K562 (cell line): ENCODE data around the gene ATP9A.

Experiments
- BMI1 ChIP-seq: fragments of 150-350 bp; IDR thresholded peaks from 2 replicates; pipeline ENCODE4 v1.6.1; 2014; ENCODE audit warnings: low read length
- CREM ChIP-seq: IDR thresholded peaks from 2 replicates; pipeline ENCODE4 v1.6.1; 2014; ENCODE audit warnings: antibody characterized with exemption, low read depth
- FOXJ3 ChIP-seq: sonication (generic); formaldehyde crosslinking; IDR thresholded peaks from 2 replicates; pipeline ENCODE4 v1.4.0; 2020; ENCODE audit warnings: mild to moderate bottlenecking, missing genetic modification reagents
- GABPB1 ChIP-seq: sonication (generic); formaldehyde crosslinking; IDR thresholded peaks from 2 replicates; pipeline ENCODE4 v1.8.0; 2022; ENCODE audit warnings: mild to moderate bottlenecking, missing genetic modification reagents
- GATAD2B ChIP-seq: fragments of 450-650 bp; IDR thresholded peaks from 2 replicates; pipeline ENCODE4 v1.6.1; 2017; ENCODE audit warnings: mild to moderate bottlenecking, borderline replicate concordance
- HDAC2 ChIP-seq: fragments of 450-650 bp; IDR thresholded peaks from 2 replicates; pipeline ENCODE4 v1.6.1; 2016; ENCODE audit warnings: mild to moderate bottlenecking
- MECOM ChIP-seq: fragments of 250-450 bp; sonication (Bioruptor Pico); IDR thresholded peaks from 2 replicates; pipeline ENCODE4 v1.8.0; 2022; ENCODE audit warnings: inconsistent platforms
- NKRF ChIP-seq: fragments of 450-650 bp; IDR thresholded peaks from 2 replicates; pipeline ENCODE4 v1.6.1; 2016; ENCODE audit warnings: borderline replicate concordance
- PKNOX1 ChIP-seq: fragments of 450-650 bp; IDR thresholded peaks from 2 replicates; pipeline ENCODE4 v1.6.1; 2016
- RCOR1 ChIP-seq, 2 experiments: IDR thresholded peaks; 2 replicates each; pipeline ENCODE4 v1.6.1; 2012; ENCODE audit warnings: low read depth in 2 of 2, low read length in 2 of 2, borderline replicate concordance in 1 of 2, improper control_type of control experiment in 1 of 2
- USF2 ChIP-seq: sonication (generic); formaldehyde crosslinking; IDR thresholded peaks from 2 replicates; pipeline ENCODE4 v1.5.0; 2020; ENCODE audit warnings: missing genetic modification reagents
- ZKSCAN1 ChIP-seq: fragments of 150-350 bp; IDR thresholded peaks from 2 replicates; pipeline ENCODE4 v1.6.1; 2016; ENCODE audit warnings: low read depth, low read length
- TF ChIP-seq, protein P1 (sequence below), 3 experiments: IDR thresholded peaks in 2 of 3; conservative IDR thresholded peaks in 1 of 3; 2 replicates each; pipeline ENCODE4 v1.5.1; 2011 to 2012; ENCODE audit warnings: low read length in 3 of 3, mild to moderate bottlenecking in 3 of 3, control low read depth in 2 of 3, improper control_type of control experiment in 1 of 3, inconsistent platforms in 1 of 3, low read depth in 1 of 3, mixed read lengths in 1 of 3, moderate library complexity in 1 of 3; ENCODE audit not compliant: insufficient read depth in 2 of 3
- TF ChIP-seq, protein P2 (sequence below), 3 experiments: fragments of 200-800 bp in 1 of 3; fragments of 250-450 bp in 1 of 3; fragments of 450-650 bp in 1 of 3; sonication (Bioruptor Pico) in 1 of 3; sonication (Bioruptor generic) in 1 of 3; formaldehyde crosslinking in 1 of 3; IDR thresholded peaks; 2 replicates each; pipeline versions ENCODE4 v1.6.1 to v1.8.0; 2016 to 2022; ENCODE audit warnings: mild to moderate bottlenecking in 2 of 3, missing genetic modification characterization in 2 of 3, missing compliant biosample characterization in 1 of 3, moderate library complexity in 1 of 3

GRCh38 chr20:51563486-51564332, 204.5 kb downstream of the ATP9A start:
- no peak for TF ChIP-seq USF2 (CRISPR knock-in tag)
- TF ChIP-seq, protein P1, sequence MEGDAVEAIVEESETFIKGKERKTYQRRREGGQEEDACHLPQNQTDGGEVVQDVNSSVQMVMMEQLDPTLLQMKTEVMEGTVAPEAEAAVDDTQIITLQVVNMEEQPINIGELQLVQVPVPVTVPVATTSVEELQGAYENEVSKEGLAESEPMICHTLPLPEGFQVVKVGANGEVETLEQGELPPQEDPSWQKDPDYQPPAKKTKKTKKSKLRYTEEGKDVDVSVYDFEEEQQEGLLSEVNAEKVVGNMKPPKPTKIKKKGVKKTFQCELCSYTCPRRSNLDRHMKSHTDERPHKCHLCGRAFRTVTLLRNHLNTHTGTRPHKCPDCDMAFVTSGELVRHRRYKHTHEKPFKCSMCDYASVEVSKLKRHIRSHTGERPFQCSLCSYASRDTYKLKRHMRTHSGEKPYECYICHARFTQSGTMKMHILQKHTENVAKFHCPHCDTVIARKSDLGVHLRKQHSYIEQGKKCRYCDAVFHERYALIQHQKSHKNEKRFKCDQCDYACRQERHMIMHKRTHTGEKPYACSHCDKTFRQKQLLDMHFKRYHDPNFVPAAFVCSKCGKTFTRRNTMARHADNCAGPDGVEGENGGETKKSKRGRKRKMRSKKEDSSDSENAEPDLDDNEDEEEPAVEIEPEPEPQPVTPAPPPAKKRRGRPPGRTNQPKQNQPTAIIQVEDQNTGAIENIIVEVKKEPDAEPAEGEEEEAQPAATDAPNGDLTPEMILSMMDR (IDR thresholded peaks at IDR 0.05 in 2 of 3, conservative IDR thresholded peaks at IDR 0.05 in 1 of 3; ENCODE audit: insufficient read depth in 2 of 3, low read depth in 1 of 3, low read length in 3 of 3), result peak in 1 of 3 experiments; percentile 34; a peak in 2 of 6 replicates
- TF ChIP-seq BMI1, result no peak
- TF ChIP-seq GABPB1 (CRISPR knock-in tag), result no peak
- TF ChIP-seq ZKSCAN1, result peak; percentile 99
- TF ChIP-seq NKRF, result no peak
- peak; percentile 50 for TF ChIP-seq CREM
- peak; percentile 52; the same call in 1 of the 2 replicates for TF ChIP-seq HDAC2
- TF ChIP-seq RCOR1 (IDR thresholded peaks at IDR 0.05; ENCODE audit: borderline replicate concordance in 1 of 2, low read depth in 2 of 2, low read length in 2 of 2), result peak in 1 of 2 experiments; percentile 66; a peak in 3 of 4 replicates
- TF ChIP-seq FOXJ3 (CRISPR knock-in tag), result no peak
- no peak for TF ChIP-seq GATAD2B
- TF ChIP-seq MECOM (CRISPR knock-in tag), result no peak
- TF ChIP-seq, protein P2, sequence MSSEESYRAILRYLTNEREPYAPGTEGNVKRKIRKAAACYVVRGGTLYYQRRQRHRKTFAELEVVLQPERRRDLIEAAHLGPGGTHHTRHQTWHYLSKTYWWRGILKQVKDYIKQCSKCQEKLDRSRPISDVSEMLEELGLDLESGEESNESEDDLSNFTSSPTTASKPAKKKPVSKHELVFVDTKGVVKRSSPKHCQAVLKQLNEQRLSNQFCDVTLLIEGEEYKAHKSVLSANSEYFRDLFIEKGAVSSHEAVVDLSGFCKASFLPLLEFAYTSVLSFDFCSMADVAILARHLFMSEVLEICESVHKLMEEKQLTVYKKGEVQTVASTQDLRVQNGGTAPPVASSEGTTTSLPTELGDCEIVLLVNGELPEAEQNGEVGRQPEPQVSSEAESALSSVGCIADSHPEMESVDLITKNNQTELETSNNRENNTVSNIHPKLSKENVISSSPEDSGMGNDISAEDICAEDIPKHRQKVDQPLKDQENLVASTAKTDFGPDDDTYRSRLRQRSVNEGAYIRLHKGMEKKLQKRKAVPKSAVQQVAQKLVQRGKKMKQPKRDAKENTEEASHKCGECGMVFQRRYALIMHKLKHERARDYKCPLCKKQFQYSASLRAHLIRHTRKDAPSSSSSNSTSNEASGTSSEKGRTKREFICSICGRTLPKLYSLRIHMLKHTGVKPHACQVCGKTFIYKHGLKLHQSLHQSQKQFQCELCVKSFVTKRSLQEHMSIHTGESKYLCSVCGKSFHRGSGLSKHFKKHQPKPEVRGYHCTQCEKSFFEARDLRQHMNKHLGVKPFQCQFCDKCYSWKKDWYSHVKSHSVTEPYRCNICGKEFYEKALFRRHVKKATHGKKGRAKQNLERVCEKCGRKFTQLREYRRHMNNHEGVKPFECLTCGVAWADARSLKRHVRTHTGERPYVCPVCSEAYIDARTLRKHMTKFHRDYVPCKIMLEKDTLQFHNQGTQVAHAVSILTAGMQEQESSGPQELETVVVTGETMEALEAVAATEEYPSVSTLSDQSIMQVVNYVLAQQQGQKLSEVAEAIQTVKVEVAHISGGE (CRISPR knock-in tag; IDR thresholded peaks at IDR 0.05), result no peak
- TF ChIP-seq PKNOX1, result no peak
